C4-2B (cell line): ENCODE results near the gene ACP1.

ENCODE experiments used
- CTCF ChIP-seq: fragments of 450-650 bp; conservative IDR thresholded peaks from 2 replicates; pipeline ENCODE4 v1.5.1; 2017; ENCODE audit warnings: mild to moderate bottlenecking
- ZFX ChIP-seq: fragments of 450-650 bp; IDR thresholded peaks from 2 replicates; pipeline ENCODE4 v1.6.1; 2017

DNA sequence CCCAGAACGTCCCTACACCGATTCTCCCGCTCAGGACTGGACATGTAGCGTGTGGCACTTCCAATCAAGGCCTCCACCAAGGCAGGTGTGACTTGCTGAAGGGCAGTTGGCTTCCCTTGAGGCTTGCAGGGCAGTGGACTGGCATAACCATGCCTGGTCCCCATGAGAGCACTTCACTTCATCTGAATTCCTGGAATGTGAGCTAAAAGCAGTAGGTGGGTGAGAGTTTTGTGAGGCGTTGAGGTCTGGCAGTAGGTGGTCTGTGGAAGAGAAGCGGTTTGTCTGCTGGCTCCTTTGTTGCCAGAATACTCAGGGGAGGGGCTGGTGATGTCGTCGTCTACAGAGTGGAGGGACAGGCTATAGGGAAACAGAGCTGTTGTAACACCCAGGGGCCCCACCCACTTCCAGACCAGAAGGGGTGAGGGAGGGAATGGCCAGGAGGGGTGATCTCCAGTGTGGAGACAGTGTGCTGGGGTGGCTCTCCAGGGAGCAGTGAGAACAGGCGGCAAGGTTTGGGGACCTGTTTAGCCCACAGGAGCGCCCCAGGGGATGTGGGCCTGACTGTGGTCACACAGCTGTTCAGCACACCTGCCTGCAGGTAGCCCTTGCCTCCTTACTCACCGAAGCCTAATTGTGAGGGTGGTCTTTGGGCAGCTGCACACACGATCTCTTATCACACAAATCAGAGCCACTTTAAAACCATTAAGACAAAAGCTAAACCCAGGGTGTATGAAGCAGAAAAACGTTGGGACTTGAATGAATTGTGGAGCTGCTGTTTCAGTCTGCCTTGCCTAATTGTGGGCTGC is 44.6 kb downstream of the ACP1 start:
- TF ChIP-seq CTCF (no peak), ZFX (no peak)
